Erythroblast (primary cell): ENCODE data around the gene GPC5.

Experiments
- GATA1 ChIP-seq: IDR thresholded peaks from 2 replicates; pipeline ENCODE4 v1.6.1; 2011; ENCODE audit warnings: low read depth, mild to moderate bottlenecking, control low read depth, low read length, moderate library complexity
- POLR2A ChIP-seq: IDR thresholded peaks from 2 replicates; pipeline ENCODE4 v1.6.1; 2011; ENCODE audit warnings: mild to moderate bottlenecking, low read length

DNA sequence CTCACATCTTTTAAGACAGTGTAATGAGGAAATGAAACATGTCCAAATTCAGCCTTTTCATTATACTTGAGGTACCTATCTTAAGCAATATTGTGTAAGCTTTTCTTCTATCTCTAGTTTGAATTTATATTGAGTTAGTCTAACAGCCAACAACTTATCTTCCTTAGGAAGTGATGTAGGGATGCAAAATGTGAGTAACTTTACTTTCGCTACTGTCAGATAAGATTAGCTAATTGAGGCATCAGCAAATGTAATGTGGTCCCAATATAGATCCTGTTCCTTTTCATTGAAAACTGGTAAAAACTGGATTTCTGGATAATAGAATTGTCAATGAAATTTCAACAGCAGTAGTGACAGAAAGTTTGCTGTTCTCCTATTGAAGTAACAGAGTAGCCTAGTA is 902.2 kb downstream of the GPC5 start:
- TF ChIP-seq POLR2A: no peak
- TF ChIP-seq GATA1: no peak
